ENCODE results near the gene OSBP2. TPM values are rescaled to one million over a fixed set of nuclear protein-coding genes. Genes with fewer than 3 reads are reported as not detected.
A peak's percentile ranks its signal among the peaks of the same experiment; 100 is the strongest.

OSBP2 gene
- total and polyA plus RNA-seq, 2 experiments from 2014 or later: 2.1 to 2.9 TPM

- Histone ChIP-seq H2AFZ (no peak overlapping the region), H3K4me1 (ENCODE audit: insufficient read depth) (peaks cover 5% of the 10 kb centered on the region; the same call in 1 of the 2 replicates), H3K36me3 (ENCODE audit: insufficient read depth) (no peaks in the 10 kb centered on the region), H3K4me2 (no peak overlapping the region), H3K9me2 (ENCODE audit: insufficient read depth) (no peaks in the 10 kb centered on the region), H3F3A (replicated peaks; ENCODE audit: low read depth) (no peaks in the 10 kb centered on the region), H3K79me2 (replicated peaks; ENCODE audit: insufficient read depth) (no peaks in the 10 kb centered on the region), H3K27me3 (ENCODE audit: insufficient read depth) (no peaks in the 10 kb centered on the region), H4K20me1 (replicated peaks; ENCODE audit: insufficient read depth) (no peaks in the 10 kb centered on the region), H3K4me3 (no peak overlapping the region), H3K27ac (ENCODE audit: low read depth) (no peak overlapping the region)
- Mint-ChIP-seq H3K27me3 (ENCODE audit: insufficient read depth, low read depth, poor library complexity) (peaks cover 6% of the 10 kb centered on the region), H3K9me3 (no peaks in the 10 kb centered on the region), H3K36me3 (ENCODE audit: low read depth) (no peaks in the 10 kb centered on the region; the same call in 2 of the 3 replicates), H3K4me1 (peaks cover 16% of the 10 kb centered on the region), H3K27ac (0 out of 2 replicates have a peak overlapping the region, but pooled peaks have one; percentile 36), H3K4me3 (no peak overlapping the region)
- ATAC-seq (no peak; the same call in 2 of the 3 replicates), DNase-seq (ENCODE audit: low spot score) (no peak)
- TF ChIP-seq, protein P1, sequence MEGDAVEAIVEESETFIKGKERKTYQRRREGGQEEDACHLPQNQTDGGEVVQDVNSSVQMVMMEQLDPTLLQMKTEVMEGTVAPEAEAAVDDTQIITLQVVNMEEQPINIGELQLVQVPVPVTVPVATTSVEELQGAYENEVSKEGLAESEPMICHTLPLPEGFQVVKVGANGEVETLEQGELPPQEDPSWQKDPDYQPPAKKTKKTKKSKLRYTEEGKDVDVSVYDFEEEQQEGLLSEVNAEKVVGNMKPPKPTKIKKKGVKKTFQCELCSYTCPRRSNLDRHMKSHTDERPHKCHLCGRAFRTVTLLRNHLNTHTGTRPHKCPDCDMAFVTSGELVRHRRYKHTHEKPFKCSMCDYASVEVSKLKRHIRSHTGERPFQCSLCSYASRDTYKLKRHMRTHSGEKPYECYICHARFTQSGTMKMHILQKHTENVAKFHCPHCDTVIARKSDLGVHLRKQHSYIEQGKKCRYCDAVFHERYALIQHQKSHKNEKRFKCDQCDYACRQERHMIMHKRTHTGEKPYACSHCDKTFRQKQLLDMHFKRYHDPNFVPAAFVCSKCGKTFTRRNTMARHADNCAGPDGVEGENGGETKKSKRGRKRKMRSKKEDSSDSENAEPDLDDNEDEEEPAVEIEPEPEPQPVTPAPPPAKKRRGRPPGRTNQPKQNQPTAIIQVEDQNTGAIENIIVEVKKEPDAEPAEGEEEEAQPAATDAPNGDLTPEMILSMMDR (conservative IDR thresholded peaks at IDR 0.05; ENCODE audit: low read depth in 2 of 2): no peak
- TF ChIP-seq CREB1 (CRISPR knock-in tag; IDR thresholded peaks at IDR 0.05; ENCODE audit: low read depth): no peak
Measured at GRCh38 chr22:30882184-30882717, 187.6 kb downstream of the OSBP2 start.

- no peaks in the 10 kb centered on the region for H3K9me3 Mint-ChIP-seq
- TF ChIP-seq ETS1 (IDR thresholded peaks at IDR 0.05): no peak
- TF ChIP-seq STAT1 (IDR thresholded peaks at IDR 0.05; ENCODE audit: unreplicated experiment): no peak
- no peak for TF ChIP-seq JUNB (IDR thresholded peaks at IDR 0.05; ENCODE audit: unreplicated experiment)
- TF ChIP-seq NANOG (IDR thresholded peaks at IDR 0.05; ENCODE audit: borderline replicate concordance): no peak
- TF ChIP-seq REST (IDR thresholded peaks at IDR 0.05; ENCODE audit: unreplicated experiment): no peak
- no peak for TF ChIP-seq CREB1 (CRISPR knock-in tag; IDR thresholded peaks at IDR 0.05; ENCODE audit: low read depth)
- TF ChIP-seq, protein P2, sequence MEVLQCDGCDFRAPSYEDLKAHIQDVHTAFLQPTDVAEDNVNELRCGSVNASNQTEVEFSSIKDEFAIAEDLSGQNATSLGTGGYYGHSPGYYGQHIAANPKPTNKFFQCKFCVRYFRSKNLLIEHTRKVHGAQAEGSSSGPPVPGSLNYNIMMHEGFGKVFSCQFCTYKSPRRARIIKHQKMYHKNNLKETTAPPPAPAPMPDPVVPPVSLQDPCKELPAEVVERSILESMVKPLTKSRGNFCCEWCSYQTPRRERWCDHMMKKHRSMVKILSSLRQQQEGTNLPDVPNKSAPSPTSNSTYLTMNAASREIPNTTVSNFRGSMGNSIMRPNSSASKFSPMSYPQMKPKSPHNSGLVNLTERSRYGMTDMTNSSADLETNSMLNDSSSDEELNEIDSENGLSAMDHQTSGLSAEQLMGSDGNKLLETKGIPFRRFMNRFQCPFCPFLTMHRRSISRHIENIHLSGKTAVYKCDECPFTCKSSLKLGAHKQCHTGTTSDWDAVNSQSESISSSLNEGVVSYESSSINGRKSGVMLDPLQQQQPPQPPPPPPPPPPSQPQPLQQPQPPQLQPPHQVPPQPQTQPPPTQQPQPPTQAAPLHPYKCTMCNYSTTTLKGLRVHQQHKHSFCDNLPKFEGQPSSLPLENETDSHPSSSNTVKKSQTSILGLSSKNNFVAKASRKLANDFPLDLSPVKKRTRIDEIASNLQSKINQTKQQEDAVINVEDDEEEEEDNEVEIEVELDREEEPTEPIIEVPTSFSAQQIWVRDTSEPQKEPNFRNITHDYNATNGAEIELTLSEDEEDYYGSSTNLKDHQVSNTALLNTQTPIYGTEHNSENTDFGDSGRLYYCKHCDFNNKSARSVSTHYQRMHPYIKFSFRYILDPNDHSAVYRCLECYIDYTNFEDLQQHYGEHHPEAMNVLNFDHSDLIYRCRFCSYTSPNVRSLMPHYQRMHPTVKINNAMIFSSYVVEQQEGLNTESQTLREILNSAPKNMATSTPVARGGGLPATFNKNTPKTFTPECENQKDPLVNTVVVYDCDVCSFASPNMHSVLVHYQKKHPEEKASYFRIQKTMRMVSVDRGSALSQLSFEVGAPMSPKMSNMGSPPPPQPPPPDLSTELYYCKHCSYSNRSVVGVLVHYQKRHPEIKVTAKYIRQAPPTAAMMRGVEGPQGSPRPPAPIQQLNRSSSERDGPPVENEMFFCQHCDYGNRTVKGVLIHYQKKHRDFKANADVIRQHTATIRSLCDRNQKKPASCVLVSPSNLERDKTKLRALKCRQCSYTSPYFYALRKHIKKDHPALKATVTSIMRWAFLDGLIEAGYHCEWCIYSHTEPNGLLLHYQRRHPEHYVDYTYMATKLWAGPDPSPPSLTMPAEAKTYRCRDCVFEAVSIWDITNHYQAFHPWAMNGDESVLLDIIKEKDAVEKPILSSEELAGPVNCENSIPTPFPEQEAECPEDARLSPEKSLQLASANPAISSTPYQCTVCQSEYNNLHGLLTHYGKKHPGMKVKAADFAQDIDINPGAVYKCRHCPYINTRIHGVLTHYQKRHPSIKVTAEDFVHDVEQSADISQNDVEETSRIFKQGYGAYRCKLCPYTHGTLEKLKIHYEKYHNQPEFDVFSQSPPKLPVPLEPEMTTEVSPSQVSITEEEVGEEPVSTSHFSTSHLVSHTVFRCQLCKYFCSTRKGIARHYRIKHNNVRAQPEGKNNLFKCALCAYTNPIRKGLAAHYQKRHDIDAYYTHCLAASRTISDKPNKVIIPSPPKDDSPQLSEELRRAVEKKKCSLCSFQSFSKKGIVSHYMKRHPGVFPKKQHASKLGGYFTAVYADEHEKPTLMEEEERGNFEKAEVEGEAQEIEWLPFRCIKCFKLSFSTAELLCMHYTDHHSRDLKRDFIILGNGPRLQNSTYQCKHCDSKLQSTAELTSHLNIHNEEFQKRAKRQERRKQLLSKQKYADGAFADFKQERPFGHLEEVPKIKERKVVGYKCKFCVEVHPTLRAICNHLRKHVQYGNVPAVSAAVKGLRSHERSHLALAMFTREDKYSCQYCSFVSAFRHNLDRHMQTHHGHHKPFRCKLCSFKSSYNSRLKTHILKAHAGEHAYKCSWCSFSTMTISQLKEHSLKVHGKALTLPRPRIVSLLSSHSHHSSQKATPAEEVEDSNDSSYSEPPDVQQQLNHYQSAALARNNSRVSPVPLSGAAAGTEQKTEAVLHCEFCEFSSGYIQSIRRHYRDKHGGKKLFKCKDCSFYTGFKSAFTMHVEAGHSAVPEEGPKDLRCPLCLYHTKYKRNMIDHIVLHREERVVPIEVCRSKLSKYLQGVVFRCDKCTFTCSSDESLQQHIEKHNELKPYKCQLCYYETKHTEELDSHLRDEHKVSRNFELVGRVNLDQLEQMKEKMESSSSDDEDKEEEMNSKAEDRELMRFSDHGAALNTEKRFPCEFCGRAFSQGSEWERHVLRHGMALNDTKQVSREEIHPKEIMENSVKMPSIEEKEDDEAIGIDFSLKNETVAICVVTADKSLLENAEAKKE (CRISPR knock-in tag; IDR thresholded peaks at IDR 0.05): no peak
Measured at GRCh38 chr22:30882974-30883533, 188.4 kb downstream of the OSBP2 start.

More at GRCh38 chr22:30882974-30883533, 188.4 kb downstream of the OSBP2 start:
- peaks cover 6% of the 10 kb centered on the region for H3K27me3 Mint-ChIP-seq (ENCODE audit: insufficient read depth, low read depth, poor library complexity)
- no peak overlapping the region for H3K4me3 Mint-ChIP-seq
- H3K27ac Mint-ChIP-seq: no peak overlapping the region
- H3K27ac ChIP-seq (ENCODE audit: low read depth): no peak overlapping the region
- H4K20me1 ChIP-seq (replicated peaks; ENCODE audit: insufficient read depth): no peaks in the 10 kb centered on the region
- no peaks in the 10 kb centered on the region for H3F3A ChIP-seq (replicated peaks; ENCODE audit: low read depth)
- no peaks in the 10 kb centered on the region for H3K9me2 ChIP-seq (ENCODE audit: insufficient read depth)
- H3K4me1 Mint-ChIP-seq: peaks cover 15% of the 10 kb centered on the region
- DNase-seq (ENCODE audit: low spot score) (no peak), ATAC-seq (no peak)
- no peaks in the 10 kb centered on the region for H3K27me3 ChIP-seq (ENCODE audit: insufficient read depth)
- no peaks in the 10 kb centered on the region for H3K79me2 ChIP-seq (replicated peaks; ENCODE audit: insufficient read depth)
- no peaks in the 10 kb centered on the region; the same call in 2 of the 3 replicates for H3K36me3 Mint-ChIP-seq (ENCODE audit: low read depth)
- no peak overlapping the region for H3K4me2 ChIP-seq
- H2AFZ ChIP-seq: no peak overlapping the region
- H3K36me3 ChIP-seq (ENCODE audit: insufficient read depth): no peaks in the 10 kb centered on the region
- H3K4me3 ChIP-seq: no peak overlapping the region
- peaks cover 5% of the 10 kb centered on the region; the same call in 1 of the 2 replicates for H3K4me1 ChIP-seq (ENCODE audit: insufficient read depth)
